Glomerular visceral epithelial cell (primary cell): Measurements from ENCODE around the gene RPS6KA5.

Source experiments
- DNase-seq: peaks from one replicate; pipeline ENCODE4 v3.0.0-alpha.2; 2016; ENCODE audit errors: extremely low spot score

RPS6KA5 gene

DNA sequence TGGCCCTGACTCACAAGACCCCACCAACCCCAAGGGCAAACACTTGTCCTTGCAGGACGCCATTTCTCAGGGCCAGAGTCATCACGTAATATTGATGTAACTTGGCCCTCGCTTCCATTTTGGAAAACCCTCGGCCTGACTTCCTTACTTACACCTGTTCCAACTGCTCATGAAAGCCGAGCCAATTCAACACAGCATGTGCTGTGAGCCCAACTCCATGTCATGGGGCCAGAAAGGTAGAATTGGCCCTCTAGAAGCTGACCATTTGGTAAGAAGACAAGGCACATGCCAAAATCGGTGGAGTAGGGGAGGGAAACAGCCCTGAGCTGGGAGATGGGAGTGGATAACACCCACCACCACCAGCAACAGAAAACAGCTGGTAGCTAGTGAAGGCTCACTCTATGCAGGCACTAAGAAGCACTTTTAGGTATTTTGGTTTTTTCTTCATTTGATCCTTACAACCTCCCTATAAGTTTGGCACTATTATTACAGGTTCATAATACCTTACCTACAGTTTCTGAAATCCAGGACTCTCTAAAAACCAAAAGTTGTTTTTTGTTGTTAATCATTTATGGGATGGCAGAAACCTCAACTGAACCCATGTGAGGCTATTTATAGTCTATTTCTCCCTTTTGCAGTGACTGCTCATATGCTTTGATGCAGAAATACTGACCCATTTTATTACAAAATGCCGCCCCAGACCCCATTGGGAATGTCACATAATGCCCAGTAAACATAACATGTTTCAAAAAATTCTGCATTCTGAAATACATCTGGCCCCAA, 250.7 kb downstream of the RPS6KA5 start:
- DNase-seq, result no peak

DNA sequence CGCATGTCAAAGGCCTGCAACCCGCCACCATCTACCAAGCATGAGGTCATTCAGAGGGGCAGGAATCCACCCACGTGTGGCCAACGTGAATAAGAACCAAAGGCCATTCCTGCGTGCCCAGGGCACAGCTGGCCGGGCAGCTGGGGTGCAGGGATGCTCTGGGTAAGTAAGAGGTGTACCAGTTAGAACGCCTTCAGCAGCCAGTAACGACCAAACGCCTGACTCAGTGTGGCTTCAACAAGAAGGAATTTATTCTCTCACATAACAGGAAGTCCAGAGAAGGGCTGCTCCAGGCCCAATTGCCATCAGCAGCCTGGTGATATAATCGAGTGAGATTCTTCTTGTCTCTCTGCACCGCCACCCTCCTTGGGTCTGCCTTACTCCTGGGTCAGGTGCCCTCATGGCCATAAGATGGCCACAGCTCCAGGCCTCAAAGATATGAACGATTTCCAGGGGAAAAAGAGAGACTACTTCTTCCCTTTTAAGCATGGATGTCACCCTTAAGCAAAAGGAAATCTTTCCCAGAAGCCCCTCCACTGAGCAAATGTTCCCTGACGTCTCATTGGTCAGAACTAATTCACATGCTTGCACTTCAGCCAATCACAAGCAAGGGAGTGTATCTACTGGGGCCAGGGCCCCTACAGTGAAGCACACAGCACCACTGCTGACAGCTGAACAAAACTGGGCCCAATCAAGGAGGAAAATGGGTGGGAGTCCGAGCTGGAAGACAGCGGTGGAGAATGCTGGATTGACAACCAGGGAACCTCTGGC, 251.5 kb downstream of the RPS6KA5 start:
- peak; percentile 76 for DNase-seq

DNA sequence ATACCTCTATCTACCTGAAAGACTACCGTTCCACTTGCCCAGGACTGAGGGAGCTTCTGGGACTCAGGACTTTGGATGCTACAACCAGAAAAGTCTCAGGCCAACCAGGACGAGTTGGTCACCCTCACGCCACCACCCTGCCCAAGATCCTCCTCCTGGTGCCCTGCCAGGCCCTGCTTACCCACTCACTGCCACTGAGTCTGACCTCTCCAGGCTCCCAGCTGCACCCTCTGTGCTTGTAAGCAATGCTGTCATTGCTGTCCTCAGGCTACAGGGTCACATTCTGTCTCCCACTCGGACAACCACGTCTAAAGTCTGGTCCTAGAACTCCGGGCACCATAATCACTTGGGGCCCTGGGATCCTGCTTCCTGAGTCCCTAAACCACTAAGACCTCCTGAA, 253.4 kb downstream of the RPS6KA5 start:
- DNase-seq, result no peak

DNA sequence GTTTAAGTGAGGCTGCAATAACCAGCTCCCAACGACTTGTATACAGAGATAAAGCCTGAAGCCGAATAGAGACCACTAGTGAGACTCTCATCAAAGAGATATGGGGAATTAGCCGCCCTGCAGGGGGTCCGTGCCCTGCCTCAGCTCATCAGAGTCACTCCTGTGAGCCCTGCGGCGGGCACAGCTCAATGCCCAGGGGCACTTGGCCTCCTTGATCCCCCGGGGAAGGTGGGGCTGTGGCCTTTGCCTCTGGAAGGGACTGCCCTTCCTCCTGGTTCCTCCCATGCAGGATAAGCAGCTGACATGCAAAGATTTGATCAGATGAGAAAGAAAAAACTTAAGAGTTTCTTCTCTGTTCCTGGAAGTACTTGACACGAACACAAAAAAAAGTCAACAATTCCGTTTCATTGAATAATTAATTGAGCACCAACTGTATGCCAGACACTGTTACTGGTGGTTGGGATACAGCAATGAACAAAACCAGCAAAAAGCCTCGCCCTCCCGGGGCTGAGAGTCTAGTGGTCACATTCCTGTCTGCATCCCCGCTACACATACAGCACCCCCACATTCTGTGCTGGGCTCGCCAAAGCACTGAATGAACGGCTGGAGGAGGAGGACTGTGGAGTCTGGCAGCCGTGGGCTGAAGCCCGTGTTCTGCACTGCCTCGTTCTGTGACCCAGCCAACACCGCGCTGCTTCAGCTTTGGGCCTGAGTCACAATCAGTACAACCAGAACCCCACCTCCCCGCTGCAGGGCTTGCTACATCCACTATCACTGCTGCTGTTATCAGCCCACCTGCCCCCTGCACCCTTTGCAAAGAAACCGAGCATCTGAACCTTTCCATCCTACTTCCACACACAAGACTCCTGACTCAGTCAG, 254.5 kb downstream of the RPS6KA5 start:
- no peak for DNase-seq

DNA sequence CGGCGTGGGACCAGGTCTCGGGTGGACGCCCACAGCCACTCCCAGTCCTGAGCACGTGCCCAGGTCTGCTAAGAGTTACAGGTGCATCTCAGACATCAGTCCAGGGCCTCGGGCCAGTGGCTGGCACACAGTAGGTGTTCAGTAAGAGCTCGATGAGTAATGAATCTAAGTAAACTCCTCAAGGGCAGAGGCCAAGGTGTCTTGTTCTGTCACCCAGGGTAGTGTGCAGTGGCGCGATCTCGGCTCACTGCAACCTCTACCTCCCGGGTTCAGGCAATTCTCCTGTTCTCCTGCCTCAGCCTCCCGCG, 255.4 kb downstream of the RPS6KA5 start:
- no peak for DNase-seq

DNA sequence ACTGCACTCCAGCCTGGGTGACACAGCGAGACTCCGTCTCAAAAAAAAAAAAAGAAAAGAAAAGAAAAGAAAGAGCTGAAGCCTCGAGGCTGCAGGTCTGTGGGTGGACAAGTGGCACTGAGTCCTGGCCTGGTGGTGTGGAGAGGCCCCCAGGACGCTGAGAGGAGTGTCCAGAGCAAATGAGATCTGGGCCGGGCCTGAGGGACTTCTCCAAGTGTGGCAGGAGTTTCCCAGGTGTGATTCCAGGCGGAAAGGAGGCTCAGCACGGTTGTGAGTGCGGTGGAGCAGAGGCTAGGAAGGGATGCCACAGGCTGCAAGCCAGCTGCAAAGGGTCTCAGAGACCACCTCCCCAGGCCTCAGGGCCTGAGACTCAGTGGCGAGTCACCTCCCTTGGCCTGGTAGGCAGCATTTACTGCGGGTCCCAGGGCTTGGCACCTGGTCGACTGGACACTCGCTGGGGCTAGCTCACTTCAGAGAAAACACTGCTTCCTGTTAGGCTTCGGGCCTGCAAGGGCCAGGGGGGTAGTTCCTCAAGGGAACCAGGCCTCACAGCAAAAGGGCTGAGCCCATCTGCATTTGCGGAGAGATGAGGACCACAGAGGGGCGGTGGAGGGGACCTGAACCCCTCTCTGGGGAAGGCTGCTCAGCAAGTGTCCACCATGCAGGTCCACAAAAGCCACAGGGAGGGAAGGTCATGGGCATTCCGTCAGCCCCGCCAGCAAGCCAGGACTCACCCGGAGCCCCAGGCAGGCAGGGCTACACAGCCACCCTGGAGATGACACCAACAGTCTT, 256.0 kb downstream of the RPS6KA5 start:
- no peak for DNase-seq

DNA sequence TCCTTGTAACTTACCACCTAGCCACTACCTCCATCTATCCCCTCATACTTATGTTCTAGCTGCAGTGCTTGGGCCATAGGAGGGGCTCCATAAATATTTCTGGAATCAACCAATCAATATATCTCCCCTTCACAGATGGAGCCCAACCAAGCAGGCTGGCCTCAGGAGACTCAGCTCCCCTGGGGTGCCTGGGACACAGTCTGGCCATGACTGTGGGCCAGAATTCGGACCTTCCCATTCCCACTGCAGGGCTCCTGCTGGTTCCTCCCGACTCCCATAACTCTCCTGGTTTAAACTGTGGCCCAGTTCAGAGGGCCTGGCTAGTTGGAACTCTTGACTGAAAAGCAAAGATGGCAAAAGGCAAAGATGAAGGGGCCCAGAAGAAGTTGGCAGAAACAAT, 257.2 kb downstream of the RPS6KA5 start:
- DNase-seq, result no peak

DNA sequence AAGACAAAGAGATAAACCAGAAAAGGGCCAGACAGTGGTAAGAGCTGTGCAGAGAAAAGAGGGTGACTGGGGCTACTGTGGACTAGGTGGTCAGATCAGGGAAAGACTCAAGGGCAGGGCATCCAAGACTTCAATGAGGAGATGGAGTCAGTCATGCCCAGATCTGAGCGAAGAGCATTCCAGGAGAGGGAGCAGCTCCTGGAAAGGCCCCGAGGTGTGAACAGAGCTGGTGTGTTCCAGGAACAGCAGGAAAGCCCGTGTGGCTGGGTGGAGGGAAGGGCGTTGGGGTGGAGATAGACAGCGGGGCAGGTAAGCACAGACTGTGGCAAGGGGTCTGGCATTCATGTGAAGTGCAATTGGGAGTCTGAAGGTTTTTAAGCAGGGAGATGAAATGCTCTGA, 261.0 kb downstream of the RPS6KA5 start:
- no peak for DNase-seq

DNA sequence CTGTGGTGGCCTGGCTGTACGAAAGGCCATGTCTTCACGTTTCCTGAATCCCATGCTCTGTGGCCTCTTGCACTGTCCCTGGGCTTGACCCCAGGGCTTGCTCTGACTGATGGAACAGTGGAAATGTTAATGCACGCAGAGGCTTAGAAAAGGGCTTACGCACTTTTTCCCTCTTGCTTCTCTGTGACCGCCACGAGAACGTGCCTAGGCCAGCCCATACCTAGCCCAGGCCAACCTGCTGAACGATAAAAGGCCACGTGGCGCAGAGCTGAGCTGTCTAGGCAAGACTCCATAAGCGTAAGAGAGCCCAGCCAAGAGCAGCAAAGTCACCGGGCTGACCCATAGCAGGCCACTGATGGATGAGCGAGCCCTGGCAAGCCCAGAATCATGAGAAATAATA, 262.5 kb downstream of the RPS6KA5 start:
- DNase-seq, result no peak
